PFSK-1 (cell line): Measurements from ENCODE around the gene FGGY.

Experiments used
- FOXP2 ChIP-seq: optimal IDR thresholded peaks from 2 replicates; pipeline ENCODE3; 2011; ENCODE audit warnings: borderline replicate concordance, control low read depth, inconsistent platforms; ENCODE audit not compliant: insufficient read depth; ENCODE audit errors: extremely low read length, extremely low read depth
- REST ChIP-seq, 2 experiments: IDR thresholded peaks; 2 replicates each; pipeline versions ENCODE4 v1.6.1 to v1.8.0; 2011 to 2012; ENCODE audit warnings: low read depth in 2 of 2, low read length in 2 of 2, control low read depth in 1 of 2, inconsistent platforms in 1 of 2, mild to moderate bottlenecking in 1 of 2, moderate library complexity in 1 of 2; ENCODE audit not compliant: insufficient read depth in 1 of 2
- SIN3A ChIP-seq: IDR thresholded peaks from 2 replicates; pipeline ENCODE4 v1.6.1; 2012; ENCODE audit warnings: mild to moderate bottlenecking, low read length, moderate library complexity, borderline replicate concordance; ENCODE audit not compliant: insufficient read depth
- TAF1 ChIP-seq: IDR thresholded peaks from 2 replicates; pipeline ENCODE4 v1.6.1; 2012; ENCODE audit warnings: low read length, control low read depth, borderline replicate concordance; ENCODE audit not compliant: insufficient read depth

GRCh38 chr1:59769736-59770095 is 472.8 kb downstream of the FGGY start:
- TF ChIP-seq TAF1 (no peak), SIN3A (no peak), REST (IDR thresholded peaks at IDR 0.05; ENCODE audit: insufficient read depth in 1 of 2, low read depth in 2 of 2, low read length in 2 of 2) (no peak), FOXP2 (no peak)
